Esophagus muscularis mucosa (tissue), 3 donors: ENCODE results near the gene CCDC170.

Experiments
- CTCF ChIP-seq, 3 experiments: fragments of 200-600 bp in 2 of 3; fragments of 450-650 bp in 1 of 3; sonication (generic) in 2 of 3; IDR thresholded peaks; one replicate each; pipeline ENCODE4 v1.5.1; 2017 to 2019; ENCODE audit warnings: antibody characterized with exemption in 3 of 3, mild to moderate bottlenecking in 2 of 3, moderate library complexity in 1 of 3
- POLR2A ChIP-seq: fragments of 450-650 bp; IDR thresholded peaks from one replicate; pipeline ENCODE4 v1.6.1; 2017; ENCODE audit warnings: antibody characterized with exemption, moderate library complexity, mild to moderate bottlenecking, low read depth

GRCh38 chr6:151641028-151641427 lies 147.2 kb downstream of the CCDC170 start:
- TF ChIP-seq CTCF (IDR thresholded peaks at IDR 0.05) (no peak), POLR2A (no peak)
